Keratinocyte (primary cell): ENCODE measurements around the gene STK11IP. TPM values are rescaled to one million over a fixed set of nuclear protein-coding genes. Genes with fewer than 3 reads are reported as not detected.

ENCODE experiments used
- DNase-seq: peaks from one replicate; pipeline ENCODE4 v3.0.0-alpha.2; 2011; ENCODE audit warnings: low read depth, missing footprints, low spot score
- FAIRE-seq: peaks from 2 replicates; lab custom pipeline; 2011; peaks lifted over from hg19 to GRCh38; lab: Jason Lieb, UNC
- H2AFZ ChIP-seq: 2 replicates; pipeline ENCODE4 v1.6.0; 2012; ENCODE audit warnings: low read length, control low read depth, inconsistent platforms; ENCODE audit not compliant: control insufficient read depth
- H3K27ac ChIP-seq: 2 replicates; pipeline ENCODE4 v1.5.1; 2011; ENCODE audit warnings: low read length; ENCODE audit not compliant: control insufficient read depth, insufficient read depth
- H3K27me3 ChIP-seq: 3 replicates; pipeline ENCODE4 v1.6.0; 2011; ENCODE audit warnings: low read length; ENCODE audit not compliant: control insufficient read depth, insufficient read depth; ENCODE audit errors: extremely low read depth
- H3K36me3 ChIP-seq, 2 experiments: 2 replicates in 1 of 2; 3 replicates in 1 of 2; pipeline ENCODE4 v1.5.1; 2011; ENCODE audit warnings: low read length in 2 of 2, mild to moderate bottlenecking in 1 of 2; ENCODE audit not compliant: control insufficient read depth in 2 of 2, insufficient read depth in 2 of 2; ENCODE audit errors: extremely low read depth in 1 of 2
- H3K4me1 ChIP-seq: 3 replicates; pipeline ENCODE4 v1.5.1; 2011; ENCODE audit warnings: low read length; ENCODE audit not compliant: control insufficient read depth, insufficient read depth; ENCODE audit errors: extremely low read depth
- H3K4me2 ChIP-seq: 3 replicates; pipeline ENCODE4 v1.6.0; 2011; ENCODE audit warnings: low read depth, low read length; ENCODE audit not compliant: control insufficient read depth, insufficient read depth; ENCODE audit errors: extremely low read depth
- H3K4me3 ChIP-seq, 3 experiments: fragments of 200-600 bp in 1 of 3; sonication (generic) in 1 of 3; 2 replicates in 2 of 3; 3 replicates in 1 of 3; pipeline ENCODE4 v1.5.1; 2011 to 2016; ENCODE audit warnings: low read length in 3 of 3, mild to moderate bottlenecking in 3 of 3, control low read depth in 2 of 3, inconsistent platforms in 1 of 3, low read depth in 1 of 3, mixed read lengths in 1 of 3, mixed run types in 1 of 3, moderate library complexity in 1 of 3; ENCODE audit not compliant: control insufficient read depth in 2 of 3, insufficient read depth in 2 of 3; ENCODE audit errors: extremely low read depth in 1 of 3
- H3K79me2 ChIP-seq: 2 replicates; pipeline ENCODE4 v1.6.0; 2012; ENCODE audit warnings: low read length; ENCODE audit not compliant: control insufficient read depth, insufficient read depth
- H3K9ac ChIP-seq: 3 replicates; pipeline ENCODE4 v1.6.0; 2011; ENCODE audit warnings: low read length; ENCODE audit not compliant: control insufficient read depth, insufficient read depth; ENCODE audit errors: extremely low read depth
- H3K9me1 ChIP-seq: 3 replicates; pipeline ENCODE4 v1.6.0; 2011; ENCODE audit warnings: low read length; ENCODE audit not compliant: control insufficient read depth, insufficient read depth; ENCODE audit errors: extremely low read depth
- H3K9me3 ChIP-seq: 2 replicates; pipeline ENCODE4 v1.5.1; 2012; ENCODE audit warnings: low read depth, low read length; ENCODE audit not compliant: control insufficient read depth
- H4K20me1 ChIP-seq: 3 replicates; pipeline ENCODE4 v1.6.0; 2011; ENCODE audit warnings: low read length; ENCODE audit not compliant: control insufficient read depth, insufficient read depth; ENCODE audit errors: extremely low read depth
- CTCF ChIP-seq, 3 experiments: IDR thresholded peaks in 1 of 3; conservative IDR thresholded peaks in 1 of 3; optimal IDR thresholded peaks in 1 of 3; 2 replicates in 2 of 3; 3 replicates in 1 of 3; pipeline versions ENCODE3 to v1.5.1; 2011; ENCODE audit warnings: low read length in 3 of 3, mild to moderate bottlenecking in 3 of 3, moderate library complexity in 2 of 3, control low read depth in 1 of 3, inconsistent platforms in 1 of 3; ENCODE audit not compliant: insufficient read depth in 2 of 3; ENCODE audit errors: extremely low read depth in 1 of 3
- EZH2 ChIP-seq: IDR thresholded peaks from one replicate; pipeline ENCODE4 v1.6.1; 2012; ENCODE audit warnings: inconsistent platforms, mild to moderate bottlenecking, low read length, moderate library complexity
- dilution Hi-C: fragments of 300-500 bp; cut with MboI; formaldehyde crosslinking; loops from one replicate; pipeline ENCODE4 v1.7.0; 2020; ENCODE audit warnings: low sequenced_read_pairs; ENCODE audit not compliant: extremely low pct_ligation_motif_present
- polyA plus RNA-seq, 5 experiments: library from polyadenylated mRNA; depleted of rRNA in 3 of 5; stranded (reverse) in 3 of 5; stranded (forward) in 1 of 5; unstranded in 1 of 5; fragments of >200 nt; gene quantifications; 1 replicate in 1 of 5; 2 replicates in 3 of 5; 3 replicates in 1 of 5; pipeline versions ENCODE4 v1.2.1 to v1.2.3, GENCODE V29; 2011 to 2012; ENCODE audit warnings: missing spikeins in 2 of 5, low read depth in 1 of 5, low replicate concordance in 1 of 5

Gene STK11IP
- polyA plus RNA-seq, 1 donor (not counting 4 experiments of a cell fraction or from before 2014, with no cell fraction given) = 10.0 TPM

GRCh38 chr2:219569041-219569440 is 28.6 kb upstream of the STK11IP start:
- TF ChIP-seq EZH2 (no peak), CTCF (optimal IDR thresholded peaks at IDR 0.05 in 1 of 3, IDR thresholded peaks at IDR 0.05 in 1 of 3, conservative IDR thresholded peaks at IDR 0.05 in 1 of 3; ENCODE audit: extremely low read depth in 1 of 3, insufficient read depth in 2 of 3, low read length in 3 of 3) (no peak)
- Histone ChIP-seq H3K9me1 (no peaks in the 10 kb centered on the region), H3K4me3 (no peak overlapping the region), H3K27ac (no peak overlapping the region), H3K36me3 (no peaks in the 10 kb centered on the region), H3K4me2 (no peak overlapping the region), H2AFZ (no peak overlapping the region), H3K9ac (no peak overlapping the region), H3K9me3 (no peaks in the 10 kb centered on the region), H3K4me1 (peaks cover 8% of the 10 kb centered on the region), H3K79me2 (no peaks in the 10 kb centered on the region), H4K20me1 (no peaks in the 10 kb centered on the region), H3K27me3 (no peaks in the 10 kb centered on the region)
- dilution Hi-C loops = no loop called here
- DNase-seq (no peak), FAIRE-seq (no peak)

GRCh38 chr2:219569635-219570034 is 28.0 kb upstream of the STK11IP start:
- no peaks in the 10 kb centered on the region for H4K20me1 ChIP-seq
- H3K4me2 ChIP-seq = peak overlapping the region; percentile 75
- no peaks in the 10 kb centered on the region for H3K9me3 ChIP-seq
- no peaks in the 10 kb centered on the region for H3K9me1 ChIP-seq
- H3K9ac ChIP-seq = no peak overlapping the region
- no peak overlapping the region for H3K4me3 ChIP-seq
- no peaks in the 10 kb centered on the region for H3K36me3 ChIP-seq
- no peak overlapping the region for H2AFZ ChIP-seq
- DNase-seq (no peak), FAIRE-seq (no peak)
- H3K27me3 ChIP-seq = no peaks in the 10 kb centered on the region
- H3K79me2 ChIP-seq = no peaks in the 10 kb centered on the region
- dilution Hi-C loops = no loop called here
- H3K4me1 ChIP-seq = peaks cover 8% of the 10 kb centered on the region
- no peak overlapping the region for H3K27ac ChIP-seq
- no peak for TF ChIP-seq CTCF (optimal IDR thresholded peaks at IDR 0.05 in 1 of 3, IDR thresholded peaks at IDR 0.05 in 1 of 3, conservative IDR thresholded peaks at IDR 0.05 in 1 of 3; ENCODE audit: extremely low read depth in 1 of 3, insufficient read depth in 2 of 3, low read length in 3 of 3)
- no peak for TF ChIP-seq EZH2
